Astrocyte of the spinal cord (primary cell): Measurements from ENCODE around the gene C1orf87.

Source experiments
- DNase-seq: peaks from one replicate; pipeline ENCODE4 v3.0.0; 2011; ENCODE audit warnings: low read depth, low spot score
- H3K4me3 ChIP-seq: 2 replicates; pipeline ENCODE4 v1.5.1; 2011; ENCODE audit warnings: low read depth, mild to moderate bottlenecking, low read length, moderate library complexity
- in situ Hi-C: cut with HindIII; loops from 2 replicates; pipeline ENCODE4 v1.10.0; 2017; ENCODE audit warnings: low sequenced_read_pairs
- TF ChIP-seq, protein P1 (sequence below): IDR thresholded peaks from 2 replicates; pipeline ENCODE4 v1.5.1; 2012; ENCODE audit warnings: low read depth, mild to moderate bottlenecking, low read length, inconsistent platforms

C1orf87 gene

GRCh38 chr1:60068393-60069045 lies 5.1 kb downstream of the C1orf87 start:
- DNase-seq: peak; percentile 81
- in situ Hi-C loops: no loop called here
- TF ChIP-seq, protein P1, sequence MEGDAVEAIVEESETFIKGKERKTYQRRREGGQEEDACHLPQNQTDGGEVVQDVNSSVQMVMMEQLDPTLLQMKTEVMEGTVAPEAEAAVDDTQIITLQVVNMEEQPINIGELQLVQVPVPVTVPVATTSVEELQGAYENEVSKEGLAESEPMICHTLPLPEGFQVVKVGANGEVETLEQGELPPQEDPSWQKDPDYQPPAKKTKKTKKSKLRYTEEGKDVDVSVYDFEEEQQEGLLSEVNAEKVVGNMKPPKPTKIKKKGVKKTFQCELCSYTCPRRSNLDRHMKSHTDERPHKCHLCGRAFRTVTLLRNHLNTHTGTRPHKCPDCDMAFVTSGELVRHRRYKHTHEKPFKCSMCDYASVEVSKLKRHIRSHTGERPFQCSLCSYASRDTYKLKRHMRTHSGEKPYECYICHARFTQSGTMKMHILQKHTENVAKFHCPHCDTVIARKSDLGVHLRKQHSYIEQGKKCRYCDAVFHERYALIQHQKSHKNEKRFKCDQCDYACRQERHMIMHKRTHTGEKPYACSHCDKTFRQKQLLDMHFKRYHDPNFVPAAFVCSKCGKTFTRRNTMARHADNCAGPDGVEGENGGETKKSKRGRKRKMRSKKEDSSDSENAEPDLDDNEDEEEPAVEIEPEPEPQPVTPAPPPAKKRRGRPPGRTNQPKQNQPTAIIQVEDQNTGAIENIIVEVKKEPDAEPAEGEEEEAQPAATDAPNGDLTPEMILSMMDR: no peak

GRCh38 chr1:60066001-60066400 lies 7.6 kb downstream of the C1orf87 start:
- TF ChIP-seq, protein P1: no peak
- in situ Hi-C loops: no loop called here

More at GRCh38 chr1:60068393-60069045, 5.1 kb downstream of the C1orf87 start:
- no peak overlapping the region for H3K4me3 ChIP-seq

DNA sequence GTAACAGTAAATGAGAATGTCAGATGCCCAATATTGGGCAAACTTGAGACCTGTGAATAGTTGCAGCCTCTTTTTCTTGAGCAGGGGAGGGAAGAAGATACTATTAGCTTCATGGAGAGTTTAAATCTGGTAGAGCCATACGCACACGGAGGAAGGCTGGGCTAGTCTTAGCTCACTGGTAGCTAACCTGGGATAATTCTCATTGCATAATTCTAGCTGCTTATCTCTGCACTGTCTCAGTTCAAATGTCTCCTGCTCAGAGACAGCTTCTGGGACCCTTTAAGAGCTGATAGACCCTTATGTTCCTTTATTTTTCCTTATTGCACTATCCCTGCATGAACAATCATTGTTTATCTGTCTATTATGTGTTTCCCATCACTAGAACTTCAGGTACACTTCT lies 8.4 kb downstream of the C1orf87 start:
- in situ Hi-C loops: no loop called here
- H3K4me3 ChIP-seq: no peak overlapping the region
- TF ChIP-seq, protein P1: no peak
- DNase-seq: no peak

More at GRCh38 chr1:60066001-60066400, 7.6 kb downstream of the C1orf87 start:
- DNase-seq: no peak
- H3K4me3 ChIP-seq: no peak overlapping the region

DNA sequence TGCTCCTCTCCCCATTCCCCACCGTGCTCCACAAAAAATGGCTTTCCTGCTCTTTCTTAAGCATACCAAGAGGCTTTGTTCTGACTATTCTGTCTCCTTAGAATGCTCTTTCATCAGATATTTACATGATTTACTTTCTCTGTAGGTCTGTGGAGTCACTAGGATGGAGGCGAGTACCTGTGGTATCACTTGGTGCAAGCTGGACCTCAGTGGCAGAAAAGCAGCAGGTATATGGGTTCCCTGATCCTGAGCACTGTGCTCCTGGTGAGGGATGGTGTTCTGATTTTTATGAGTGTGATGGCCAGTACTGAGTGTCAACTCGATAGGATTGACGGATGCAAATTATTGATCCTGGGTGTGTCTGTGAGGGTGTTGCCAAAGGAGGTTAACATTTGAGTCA lies 10.0 kb downstream of the C1orf87 start:
- TF ChIP-seq, protein P1: no peak
- in situ Hi-C loops: no loop called here
- DNase-seq: no peak
- H3K4me3 ChIP-seq: no peak overlapping the region

- in situ Hi-C loops: no loop called here
- H3K4me3 ChIP-seq: no peak overlapping the region
- TF ChIP-seq, protein P1: no peak
- DNase-seq: no peak
These were observed 14.1 kb downstream of the C1orf87 start for GRCh38 chr1:60059468-60059867.

DNA sequence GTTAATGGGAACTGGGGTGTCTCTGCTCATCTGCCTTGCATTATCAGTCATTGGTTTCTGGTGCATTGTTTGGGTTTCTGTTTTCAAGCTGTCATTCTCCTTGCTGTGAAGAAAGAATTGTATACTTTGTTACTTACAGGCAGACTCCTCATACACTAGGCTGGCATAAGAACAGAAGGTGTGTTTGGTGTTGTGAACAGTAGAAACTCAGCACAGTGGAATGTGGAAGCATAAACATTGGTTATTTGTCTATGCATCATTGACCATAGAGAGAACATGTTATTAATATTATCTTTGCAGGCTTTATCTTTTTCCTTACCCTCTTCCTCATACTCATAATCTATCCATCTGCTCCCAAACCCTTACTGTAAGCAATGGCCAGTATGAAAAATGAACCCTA lies 18.2 kb downstream of the C1orf87 start:
- in situ Hi-C loops: no loop called here
- TF ChIP-seq, protein P1: no peak
- no peak overlapping the region for H3K4me3 ChIP-seq
- DNase-seq: peak; percentile 16
